Stimulated activated CD4-positive, alpha-beta T cell treated with anti-CD3 and anti-CD28 coated beads, Interleukin-1b, Interleukin-23, amount 100 ng/mL, for 24 hours (primary cell): ENCODE measurements around the gene MAGI1.

ENCODE experiments used
- DNase-seq, 4 experiments: peaks; one replicate each; pipeline ENCODE4 v3.0.0-alpha.2; 2020; ENCODE audit warnings: low read depth in 4 of 4, low spot score in 1 of 4

The MAGI1 gene

DNA sequence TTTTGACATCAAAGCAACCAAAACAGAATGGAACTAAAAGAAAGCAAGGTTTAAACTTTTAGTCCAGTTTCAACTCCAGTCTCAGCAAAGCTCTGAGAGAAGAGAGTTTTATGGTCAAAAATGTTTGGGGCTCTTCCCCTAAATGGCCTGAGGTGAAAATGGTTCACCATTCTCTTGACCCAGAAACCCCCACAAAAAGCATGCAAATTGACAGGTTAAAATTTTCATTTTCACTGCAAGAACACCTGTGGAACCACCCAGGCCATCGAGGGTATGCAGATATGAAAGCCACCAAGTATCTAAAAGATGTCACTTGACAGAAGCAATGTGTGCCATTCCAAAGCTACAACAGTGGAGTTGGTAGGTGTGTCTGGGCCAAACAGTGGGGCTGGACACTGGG is 195.0 kb downstream of the MAGI1 start:
- DNase-seq: no peak

DNA sequence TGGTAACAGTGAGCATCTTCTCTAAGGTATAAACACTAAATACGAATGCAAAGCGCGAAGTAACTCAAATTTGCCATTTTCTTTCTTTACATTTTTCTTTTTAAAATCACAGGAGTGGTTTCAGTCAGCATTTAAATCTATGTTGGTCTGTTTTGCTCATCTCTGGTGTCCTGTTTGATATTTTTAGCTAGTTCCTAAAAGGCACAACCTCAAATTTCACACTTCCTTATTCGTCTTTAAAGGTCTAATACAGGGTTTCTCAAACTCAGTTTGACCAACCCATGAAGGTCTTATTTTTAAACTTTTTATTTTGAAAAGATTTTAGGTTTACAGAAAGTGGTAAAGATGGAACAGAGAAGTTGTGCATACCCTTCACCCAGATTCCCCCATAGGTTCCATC is 201.1 kb downstream of the MAGI1 start:
- no peak for DNase-seq

DNA sequence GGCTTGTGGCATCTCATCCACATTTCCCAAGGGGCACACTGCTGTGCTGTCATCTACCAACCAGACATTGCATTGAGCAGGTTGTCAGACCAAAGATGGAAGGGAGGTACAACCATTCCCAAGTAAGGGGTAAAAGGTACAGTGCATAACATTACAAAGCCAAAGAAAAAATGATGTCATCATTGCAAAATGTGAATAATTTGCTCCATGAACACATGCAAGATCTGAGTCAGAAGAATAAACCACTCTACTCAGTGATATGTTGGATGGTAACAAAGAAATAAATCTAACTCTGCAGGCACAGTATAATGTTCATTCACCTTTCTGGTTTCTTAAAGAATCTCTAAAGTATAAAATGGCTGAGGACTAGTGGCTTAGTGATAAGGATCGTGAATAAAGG is 202.7 kb downstream of the MAGI1 start:
- DNase-seq: no peak

DNA sequence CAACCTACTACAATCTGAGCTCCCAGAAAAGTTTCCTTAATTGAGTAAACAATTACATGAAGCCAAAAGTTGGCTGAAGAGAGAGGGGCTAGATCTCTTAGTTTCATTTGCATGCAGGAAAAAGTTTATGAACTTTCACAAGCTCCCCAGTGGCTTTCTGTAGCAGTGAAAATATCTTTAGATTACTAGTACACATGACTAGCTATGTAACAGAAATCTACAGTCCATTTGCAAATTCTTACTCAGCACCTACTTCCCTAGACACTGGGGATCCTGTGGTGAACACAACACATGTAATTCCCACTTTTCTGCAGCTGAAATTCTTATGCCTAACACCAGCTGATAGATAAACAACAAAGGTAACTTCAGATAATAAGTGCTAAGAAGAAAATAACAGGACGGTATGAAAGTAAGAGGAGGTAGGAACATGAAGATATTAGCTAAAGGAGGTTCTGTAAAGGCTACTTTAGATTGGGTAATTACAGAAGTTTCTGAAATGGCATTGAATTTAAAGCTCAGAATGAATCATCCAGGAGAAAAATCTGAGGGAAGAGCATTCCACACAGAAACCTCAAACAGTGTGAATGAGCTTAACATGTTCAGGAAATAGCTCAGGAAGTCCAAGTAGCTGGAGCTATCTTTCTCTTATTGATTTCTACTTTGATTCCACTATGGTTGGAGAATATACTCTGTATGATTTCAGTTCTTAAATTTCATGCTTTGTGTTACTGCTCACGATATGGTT is 204.8 kb downstream of the MAGI1 start:
- no peak for DNase-seq

DNA sequence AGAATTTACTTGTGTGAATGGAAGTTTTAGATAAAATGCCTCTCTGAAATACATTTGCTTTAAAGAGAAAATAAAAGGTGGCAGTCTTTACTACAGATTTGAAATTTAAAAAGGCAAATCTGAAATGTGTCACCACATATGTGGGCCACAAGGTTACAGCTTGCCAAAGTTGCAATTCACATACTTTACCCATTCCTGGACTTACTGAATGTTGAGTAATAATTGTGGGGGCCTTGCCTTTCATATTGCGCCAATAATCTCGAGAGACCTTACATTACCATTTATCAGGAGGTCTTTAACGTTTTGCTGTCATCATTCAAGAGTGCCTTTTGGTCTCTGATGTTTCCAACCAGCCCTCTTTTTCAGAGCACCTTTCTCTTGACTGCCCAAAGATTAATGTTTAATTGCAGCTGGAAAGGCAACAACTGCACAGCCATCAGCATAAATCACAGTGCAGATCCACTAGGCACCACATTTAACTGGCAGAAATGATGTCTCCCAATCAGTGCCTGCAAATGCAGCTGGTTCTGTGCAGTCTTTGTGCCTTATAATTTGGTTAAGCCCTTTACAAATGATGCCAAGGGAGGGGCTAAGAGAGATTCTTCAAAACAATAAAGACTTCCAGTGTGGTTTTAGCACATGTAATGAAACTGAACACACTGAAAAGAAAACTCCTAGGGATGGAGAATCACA is 206.8 kb downstream of the MAGI1 start:
- DNase-seq: no peak

DNA sequence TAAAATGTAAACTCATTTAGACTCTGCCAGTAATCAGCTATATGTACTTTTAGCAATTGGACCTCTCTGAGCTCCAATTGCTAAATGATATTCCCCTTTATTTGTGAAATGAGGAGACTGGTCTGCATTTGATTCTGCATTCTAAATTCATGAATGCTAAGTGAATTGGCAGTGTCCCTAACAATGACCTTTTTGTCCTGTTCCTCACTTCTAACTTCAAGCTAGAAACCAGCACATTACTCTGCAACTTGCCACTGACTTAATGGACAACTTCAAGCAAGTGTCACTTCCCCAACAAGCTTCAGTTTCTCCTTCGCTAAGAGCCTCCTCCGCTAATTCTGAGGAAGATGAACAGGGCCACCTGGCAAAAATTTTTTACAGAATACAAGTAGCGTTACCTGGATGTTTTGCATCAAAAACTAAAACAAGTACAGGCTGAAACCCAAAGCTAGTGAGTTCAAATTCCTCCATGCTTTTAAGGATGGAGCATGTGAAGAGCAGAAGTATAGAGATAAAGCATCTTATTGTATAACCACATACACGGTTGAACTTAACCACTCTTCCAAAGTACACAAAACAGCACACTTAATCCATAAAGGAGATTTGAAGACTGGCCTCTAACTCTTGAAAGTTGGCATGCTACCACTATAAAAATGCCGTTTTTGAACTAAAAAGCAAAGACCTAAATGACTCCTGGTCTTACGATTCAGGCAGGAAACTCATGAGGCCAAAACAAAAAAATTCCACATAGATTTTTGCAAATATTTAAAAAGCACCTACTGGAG is 207.6 kb downstream of the MAGI1 start:
- DNase-seq: no peak

DNA sequence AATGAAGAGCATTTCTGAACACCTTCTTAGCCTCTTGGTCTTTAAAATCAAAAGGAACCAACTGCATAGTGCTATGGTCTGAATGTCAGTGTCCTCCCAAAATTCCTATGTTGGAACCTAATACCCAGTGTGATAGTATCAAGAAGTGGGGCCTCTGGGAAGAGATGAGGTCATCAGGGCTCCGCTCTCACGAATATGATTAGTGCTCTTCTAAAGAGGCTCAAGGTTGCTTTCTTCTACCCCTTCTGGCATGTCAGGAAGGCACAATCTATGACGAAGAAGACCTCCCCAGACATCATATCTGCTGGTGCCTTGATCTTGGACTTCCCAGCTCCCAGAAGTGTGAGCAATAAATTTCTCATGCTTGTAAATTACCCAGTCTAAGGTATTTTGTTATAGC is 209.5 kb downstream of the MAGI1 start:
- DNase-seq: no peak

DNA sequence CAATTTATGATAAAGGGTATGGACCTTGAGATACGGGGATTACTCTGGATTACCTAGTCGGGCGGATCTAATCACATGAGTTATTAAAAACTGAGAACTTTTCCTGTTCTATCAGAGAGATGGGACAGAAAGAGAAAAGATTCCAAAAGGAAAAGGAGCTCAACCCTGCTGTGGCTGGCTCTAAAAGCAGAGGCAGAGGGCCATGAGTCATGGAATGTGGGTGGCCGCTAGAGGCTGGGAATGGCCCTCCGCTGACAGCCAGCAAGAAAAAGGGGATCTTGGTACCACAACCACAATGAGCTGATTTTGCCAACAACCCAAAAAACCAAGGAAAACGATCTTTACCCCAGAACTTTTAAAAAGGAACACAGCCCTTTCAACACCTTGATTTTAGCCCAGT is 210.0 kb downstream of the MAGI1 start:
- no peak for DNase-seq

DNA sequence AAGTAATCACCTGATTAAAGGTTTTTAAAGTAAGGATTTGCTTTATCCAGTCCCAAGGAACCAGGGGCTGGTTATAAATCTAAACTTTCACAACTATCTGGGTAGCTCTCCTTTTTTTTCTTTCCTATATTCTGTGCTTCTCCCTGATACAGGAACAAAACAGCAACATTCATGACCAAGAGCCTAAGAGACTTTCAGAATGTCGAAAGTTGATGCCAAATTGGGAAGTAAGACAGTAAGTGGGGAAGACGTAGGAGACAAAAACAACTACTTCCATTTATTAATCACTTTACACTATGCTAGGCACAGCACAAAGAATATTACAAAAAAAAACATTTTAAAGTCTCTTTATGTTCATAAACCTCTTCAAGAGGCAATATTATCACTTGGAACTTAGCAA is 211.6 kb downstream of the MAGI1 start:
- no peak for DNase-seq

DNA sequence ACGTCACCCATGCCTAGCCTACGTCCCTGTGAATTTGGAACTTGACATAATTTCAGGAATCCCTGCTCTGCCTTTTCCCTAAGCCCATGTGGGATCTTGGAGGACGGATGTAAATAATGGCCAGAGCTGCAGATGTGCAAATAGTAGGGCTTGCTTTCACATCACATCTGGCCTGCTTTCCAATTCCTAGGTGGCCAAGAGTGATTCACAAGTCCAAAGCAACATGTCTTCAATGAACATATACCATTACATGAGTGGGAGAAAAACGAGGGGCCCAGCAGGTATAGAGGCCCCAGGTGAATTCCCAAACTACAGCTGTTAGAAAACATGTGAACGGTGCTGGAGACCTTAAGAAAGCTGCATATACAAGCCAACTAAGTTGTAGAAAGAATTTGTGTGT is 214.6 kb downstream of the MAGI1 start:
- DNase-seq: no peak

DNA sequence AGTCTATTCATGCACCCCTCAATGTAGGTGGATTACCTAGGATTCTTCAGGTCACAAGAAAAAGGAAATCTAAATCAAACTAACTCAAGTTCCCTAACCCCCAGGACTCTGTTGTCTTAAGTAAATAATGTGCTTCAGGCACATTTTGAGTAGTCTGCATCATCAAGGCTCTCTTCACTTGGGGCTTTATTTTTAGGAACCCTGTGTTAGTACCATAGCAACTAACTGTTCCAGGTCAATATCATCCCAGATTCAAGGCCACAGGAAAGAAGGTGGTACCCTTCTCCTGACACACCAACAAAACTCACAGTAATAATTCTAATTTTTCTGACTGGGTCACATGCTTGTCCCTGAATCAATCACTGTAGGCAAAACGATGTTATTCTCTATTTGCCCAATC is 218.1 kb downstream of the MAGI1 start:
- no peak for DNase-seq

DNA sequence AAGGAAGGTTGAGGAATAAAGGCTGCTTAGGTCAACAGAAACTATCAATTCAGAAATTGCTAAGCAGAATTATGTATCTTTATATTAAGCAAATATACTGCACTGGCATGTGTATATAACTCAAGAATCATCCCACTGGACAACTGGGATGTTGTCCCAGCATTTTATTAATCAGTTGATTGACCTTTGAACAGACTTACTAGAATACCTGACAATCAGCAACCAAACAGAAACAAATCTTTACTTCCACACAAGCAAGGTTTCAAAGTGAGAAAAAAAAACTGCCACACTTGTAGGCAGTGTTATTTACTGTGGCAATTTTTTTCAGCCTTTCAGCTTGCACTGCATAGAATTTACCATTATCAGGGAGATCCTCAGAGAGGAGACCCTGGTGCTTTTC is 218.8 kb downstream of the MAGI1 start:
- no peak for DNase-seq

DNA sequence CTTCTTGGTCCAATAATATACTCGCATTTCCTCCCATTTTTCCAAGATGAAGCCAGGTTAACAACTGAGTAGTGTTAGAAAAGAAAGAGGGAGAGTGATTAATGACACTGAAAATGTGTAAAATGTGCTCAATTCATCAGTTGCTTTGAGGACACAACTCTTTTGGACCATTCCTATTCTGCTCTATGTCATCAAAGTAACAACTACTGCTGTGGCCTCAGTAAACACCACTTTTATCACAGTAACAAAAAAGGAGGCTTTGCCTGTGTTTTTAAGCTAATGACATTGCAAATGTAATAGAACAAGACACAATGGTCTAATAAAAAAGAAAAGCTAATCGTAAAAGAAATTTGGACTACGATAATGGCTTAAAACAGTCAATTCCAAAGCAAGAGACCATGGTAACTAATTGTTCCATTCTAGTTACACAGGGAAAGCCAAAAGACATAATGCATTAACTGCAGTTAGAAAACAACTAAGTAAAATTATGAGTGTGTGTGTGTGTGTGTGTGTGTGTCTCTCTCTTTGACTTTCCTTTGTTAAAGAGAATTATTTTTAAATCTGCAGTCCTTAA is 221.1 kb downstream of the MAGI1 start:
- no peak for DNase-seq

DNA sequence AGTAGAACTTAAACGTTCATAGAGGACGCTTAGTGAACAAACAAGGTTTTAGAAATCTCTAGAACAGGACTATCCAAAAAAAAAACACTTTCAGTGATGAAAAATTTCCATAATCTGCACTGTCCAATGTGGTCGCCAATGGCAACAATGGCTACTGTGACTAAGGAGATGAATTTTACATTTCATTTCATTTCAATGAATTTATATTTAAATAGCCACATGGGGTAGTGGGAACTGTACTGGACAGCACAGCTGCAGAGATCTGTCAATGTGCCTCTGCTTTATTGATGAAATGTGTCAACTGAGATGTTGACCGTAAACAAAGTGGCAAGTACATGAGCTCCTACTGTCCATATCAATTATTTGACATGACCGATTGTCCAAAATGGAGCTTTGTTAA is 222.5 kb downstream of the MAGI1 start:
- no peak for DNase-seq

DNA sequence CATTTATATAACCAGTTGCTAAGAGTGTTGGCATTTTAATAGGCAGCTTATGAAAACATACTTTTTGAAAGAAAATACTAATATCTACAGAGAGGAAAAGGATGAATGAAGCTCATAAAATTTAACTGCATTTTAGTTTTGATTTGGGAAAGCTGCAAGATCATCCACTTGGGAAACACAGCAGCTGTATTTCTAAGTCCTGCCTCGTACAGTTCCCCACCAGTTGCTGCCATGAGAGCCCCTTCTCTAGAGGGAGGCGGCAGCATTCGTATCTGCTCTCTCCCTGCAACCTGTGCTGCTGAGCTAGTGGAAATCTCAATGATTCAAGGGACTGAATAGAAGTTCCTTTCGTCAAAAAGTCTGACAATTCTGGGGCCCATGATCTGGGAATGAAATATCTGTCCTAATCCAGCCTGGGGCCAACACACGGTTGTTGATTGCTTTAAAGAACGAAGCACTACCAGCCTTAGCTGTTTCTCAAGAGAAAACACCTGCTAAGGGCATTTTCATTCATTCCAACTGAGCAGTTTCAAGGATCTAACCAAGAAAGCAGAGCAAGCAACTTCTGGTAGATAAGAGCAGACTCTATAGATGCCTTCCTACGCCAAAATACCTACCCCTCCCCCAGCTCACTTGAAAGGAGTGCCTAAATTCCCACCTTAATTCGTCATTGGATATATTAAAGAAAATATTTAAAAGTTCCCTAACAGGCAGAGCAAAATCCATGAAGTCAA is 223.7 kb downstream of the MAGI1 start:
- no peak for DNase-seq

DNA sequence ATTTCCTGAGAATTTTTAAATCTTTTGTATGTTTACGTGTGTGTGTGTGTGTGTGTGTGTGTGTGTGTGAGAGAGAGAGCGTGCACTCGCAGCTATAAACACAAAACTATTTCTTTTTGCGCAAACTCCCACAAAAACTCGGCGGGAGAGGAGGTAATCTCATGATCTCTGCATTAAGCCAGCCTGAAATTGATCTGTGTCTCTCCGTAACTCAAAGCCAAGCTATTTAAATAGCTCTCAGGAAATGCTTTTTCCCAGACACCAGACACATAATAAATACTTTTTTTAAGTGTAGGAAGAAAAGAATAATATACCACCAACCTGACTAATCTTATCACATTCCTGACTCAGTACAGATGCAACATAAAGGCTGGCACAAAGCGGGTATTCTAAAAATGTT is 226.8 kb downstream of the MAGI1 start:
- DNase-seq: no peak

DNA sequence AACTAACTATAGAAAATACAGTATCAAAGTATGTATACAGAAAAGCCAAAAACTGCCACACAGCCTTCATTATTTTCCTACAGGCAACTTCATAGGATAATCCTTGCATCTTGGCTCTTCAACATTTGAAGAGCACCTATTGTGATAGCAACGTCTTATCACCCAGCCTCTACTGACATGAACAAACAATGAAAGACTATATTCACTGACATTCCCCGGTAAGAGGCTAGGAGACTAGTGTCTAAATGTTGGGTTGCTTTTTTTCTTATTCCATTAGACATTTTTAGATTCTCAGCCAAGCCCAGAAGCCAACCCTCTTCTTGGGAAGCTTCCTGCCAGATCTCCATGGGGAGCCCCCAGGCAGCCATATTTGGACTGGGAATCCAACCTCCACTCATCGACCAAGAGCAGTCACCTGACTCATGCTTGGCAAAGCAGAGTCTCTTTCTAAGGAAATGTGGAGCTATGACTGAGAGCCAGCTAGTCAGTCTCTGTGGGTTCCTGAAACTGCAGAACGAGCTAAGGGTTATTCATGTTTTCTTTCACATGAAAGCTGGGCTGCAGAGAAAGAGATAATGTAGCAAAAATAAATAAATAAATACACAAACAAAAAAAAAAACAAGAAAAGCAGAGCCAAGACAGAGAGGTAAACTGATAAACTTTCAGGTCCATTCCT is 227.5 kb downstream of the MAGI1 start:
- no peak for DNase-seq

DNA sequence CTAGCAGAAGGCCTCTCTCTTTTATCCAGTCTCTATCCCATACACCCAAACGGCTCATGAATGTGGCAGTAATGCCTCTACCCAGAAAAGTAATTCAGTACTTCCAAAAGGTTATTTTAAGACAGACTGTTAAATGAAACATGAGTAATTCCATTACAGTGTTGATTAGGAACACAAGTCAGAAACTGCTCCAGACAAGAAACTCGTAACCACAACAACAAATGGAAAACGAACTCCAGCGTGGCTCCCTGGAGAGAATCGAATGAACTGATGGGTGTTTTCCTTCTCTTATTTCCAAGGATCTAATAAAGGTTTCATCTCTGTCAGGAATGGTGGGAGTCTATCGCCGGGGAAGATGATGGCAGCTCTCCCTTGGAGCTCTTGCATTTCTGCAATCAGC is 228.4 kb downstream of the MAGI1 start:
- DNase-seq: no peak

DNA sequence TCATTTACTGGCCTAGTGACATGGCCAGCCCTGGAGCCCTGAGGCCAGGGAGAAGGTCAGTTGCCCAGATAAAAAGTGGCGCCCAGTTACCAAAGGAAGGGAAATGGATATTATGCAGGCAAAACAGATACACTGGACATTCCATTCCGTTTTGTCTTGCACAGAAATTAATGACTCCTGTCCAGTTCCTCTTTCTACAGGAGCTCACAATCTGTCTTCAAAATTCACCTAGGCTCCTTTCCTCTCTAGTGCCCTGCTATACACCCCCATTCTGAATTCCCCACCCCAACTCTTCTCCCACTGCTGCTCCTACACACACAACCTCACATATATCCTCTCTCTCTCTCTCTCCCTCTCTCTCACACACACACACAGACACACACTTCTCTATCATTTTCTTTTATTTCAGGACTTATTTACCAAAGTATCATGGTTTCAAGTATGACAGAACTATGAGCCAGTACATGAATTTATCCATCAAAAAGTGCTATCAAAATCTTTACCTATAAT is 229.0 kb downstream of the MAGI1 start:
- no peak for DNase-seq

DNA sequence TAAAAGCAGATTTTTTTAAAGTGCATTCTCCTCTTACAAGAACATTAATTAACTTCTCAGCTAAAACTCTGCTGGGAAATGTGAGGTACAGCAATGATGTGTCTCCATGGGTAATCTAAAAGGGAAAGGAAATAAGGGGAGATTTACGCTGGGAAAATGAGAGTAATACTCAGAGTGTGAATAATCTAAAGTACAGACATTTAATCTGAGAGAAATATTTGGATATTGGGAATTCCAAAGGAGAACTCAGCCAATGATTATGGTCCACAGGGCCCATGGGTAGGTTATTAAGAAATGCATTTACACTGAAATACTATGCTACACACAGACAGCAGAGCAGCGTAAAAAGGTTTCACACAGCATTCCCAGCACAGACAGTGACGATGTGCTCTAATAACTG is 229.9 kb downstream of the MAGI1 start:
- no peak for DNase-seq
